TTC549 (cell line): Measurements from ENCODE around the gene ESPNL.

ENCODE experiments used
- FAIRE-seq: peaks from 2 replicates; lab custom pipeline; 2012; peaks lifted over from hg19 to GRCh38; lab: Jason Lieb, UNC

The ESPNL gene

DNA sequence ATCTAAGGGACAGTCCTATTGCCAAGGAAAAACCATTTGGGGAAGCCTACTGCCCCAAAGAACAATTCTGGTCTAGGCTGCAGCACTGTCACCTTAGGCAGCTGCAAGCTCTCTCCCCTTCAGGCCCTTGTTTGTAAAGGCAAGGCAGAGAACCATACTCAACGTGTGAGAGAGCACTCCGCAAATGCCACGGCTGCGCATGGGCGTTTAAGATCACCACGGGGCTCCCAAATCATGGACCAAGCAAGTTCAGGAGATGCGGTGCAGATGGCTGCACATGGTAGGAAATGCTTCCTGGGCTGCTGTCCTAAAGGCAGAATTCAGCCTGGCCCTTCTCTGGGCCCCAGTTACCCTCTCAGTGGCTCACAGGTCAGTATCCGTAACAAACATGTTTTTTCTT, 74.2 kb downstream of the ESPNL start:
- FAIRE-seq = no peak

DNA sequence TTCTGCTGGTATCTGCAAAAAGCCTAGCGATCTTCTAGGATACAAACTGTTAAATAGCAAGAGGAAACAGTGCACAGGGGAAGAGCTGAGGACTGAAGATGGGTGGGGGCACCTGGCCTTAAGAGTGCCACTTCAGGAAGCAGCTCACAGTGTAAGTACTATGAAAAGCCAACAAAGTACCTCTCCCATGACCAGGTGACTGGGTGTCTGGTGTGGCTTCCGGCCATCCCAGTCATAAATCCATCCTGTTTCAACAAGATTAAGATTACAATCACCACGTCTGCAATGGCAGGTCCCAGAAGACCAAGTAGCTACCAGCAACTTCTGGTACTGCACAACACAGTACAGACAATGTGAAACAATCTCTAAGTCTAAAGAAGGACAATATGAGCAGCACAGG, 74.6 kb downstream of the ESPNL start:
- no peak for FAIRE-seq

DNA sequence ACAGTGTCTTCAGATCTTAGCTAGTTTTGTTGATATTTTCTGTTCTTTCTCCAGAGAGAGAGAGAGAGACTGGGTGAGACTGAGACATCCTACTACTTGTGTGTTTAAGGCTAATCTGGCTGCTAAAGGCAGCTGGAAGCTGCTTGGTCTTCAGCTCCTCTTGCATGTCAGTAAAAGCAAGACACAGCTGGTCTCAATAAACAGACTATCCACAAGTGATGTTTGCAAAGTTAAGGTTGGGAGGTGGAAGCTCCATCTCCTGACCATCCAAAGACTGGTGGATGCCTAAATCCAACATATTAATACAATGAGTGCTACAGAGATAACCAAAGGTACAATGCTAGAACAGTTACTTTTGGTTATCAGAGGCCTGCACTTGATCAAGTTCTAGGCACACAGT, 76.5 kb downstream of the ESPNL start:
- FAIRE-seq = no peak

DNA sequence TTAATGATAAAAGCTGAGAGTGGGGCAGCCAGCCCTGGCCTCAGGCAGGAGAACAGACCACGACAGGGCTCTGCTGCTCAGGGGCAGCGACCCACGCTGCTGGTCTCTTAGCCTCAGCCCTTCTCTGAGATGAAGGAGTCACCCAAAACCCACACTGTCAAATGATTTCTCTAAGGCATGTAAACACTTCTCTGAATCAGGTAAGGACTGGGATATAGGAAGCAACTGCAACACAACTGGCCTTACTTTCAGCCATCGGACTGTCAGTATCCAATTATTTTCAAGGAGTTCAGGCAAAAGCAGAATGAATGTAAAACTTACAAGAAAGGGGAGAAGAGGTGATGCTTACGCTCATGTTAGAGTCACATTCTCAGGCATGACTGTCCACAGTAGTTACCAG, 80.4 kb downstream of the ESPNL start:
- FAIRE-seq = no peak

DNA sequence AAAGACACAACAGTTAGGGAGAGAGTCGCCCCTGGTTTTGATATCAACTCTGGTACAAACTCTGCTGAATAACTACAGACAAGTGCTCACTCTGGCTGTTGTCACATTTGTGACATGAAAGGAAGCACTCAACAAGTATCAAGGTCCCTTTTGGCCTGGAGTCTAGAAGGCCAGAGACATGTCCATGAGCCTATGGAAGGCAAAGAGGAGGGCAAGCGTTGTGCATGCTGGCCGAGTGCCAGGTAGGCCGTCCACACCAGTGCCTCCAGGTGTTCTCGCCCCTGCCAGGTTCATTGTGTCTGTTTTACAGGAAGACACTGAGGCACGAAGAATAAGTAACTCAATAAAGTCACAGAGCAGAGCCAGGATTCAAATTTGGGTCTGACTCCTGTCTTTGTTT, 82.2 kb downstream of the ESPNL start:
- no peak for FAIRE-seq
